Upper lobe of right lung (tissue), 1 donor: ENCODE measurements around the gene NR4A2. TPM values are rescaled to one million over a fixed set of nuclear protein-coding genes. Genes with fewer than 3 reads are reported as not detected.

Source experiments
- ATAC-seq: fragments of 200-7000 bp; cut with Tn5 transposase; one replicate; pipeline ENCODE4 v1.9.1; 2020; ENCODE audit warnings: mild to moderate bottlenecking, moderate library complexity
- DNase-seq: peaks from one replicate; pipeline ENCODE4 v3.0.0-alpha.2; 2020
- H3K27ac ChIP-seq: fragments of 200-600 bp; one replicate; pipeline ENCODE4 v1.8.0; 2022
- H3K27me3 ChIP-seq: fragments of 200-600 bp; one replicate; pipeline ENCODE4 v1.8.0; 2022; ENCODE audit warnings: mild to moderate bottlenecking
- H3K36me3 ChIP-seq: fragments of 200-600 bp; one replicate; pipeline ENCODE4 v1.8.0; 2022
- H3K4me1 ChIP-seq: fragments of 200-600 bp; one replicate; pipeline ENCODE4 v1.8.0; 2022
- H3K4me3 ChIP-seq: fragments of 200-600 bp; one replicate; pipeline ENCODE4 v1.8.0; 2022; ENCODE audit warnings: mild to moderate bottlenecking
- H3K9me3 ChIP-seq: fragments of 200-600 bp; one replicate; pipeline ENCODE4 v1.8.0; 2022
- intact Hi-C: fragments of 100-400 bp; cut with DNase I; formaldehyde crosslinking; loops from one replicate; pipeline ENCODE4 v1.11.0; 2022
- total RNA-seq: library from RNA; stranded (reverse); fragmentation: NEBNext Ultra II Directional; extraction: Animal tissue kit (Norgen Biotek cat#: 25700); gene quantifications from one replicate; pipeline ENCODE4 v1.2.1, GENCODE V29; 2021
- TF ChIP-seq, protein P1 (sequence below): fragments of 200-600 bp; IDR thresholded peaks from one replicate; pipeline ENCODE4 v1.8.0; 2022; ENCODE audit warnings: antibody characterized with exemption
- donor health status: DM: no; HTN: yes; CAD: no; lungs with severe emphysema.

The NR4A2 gene
- total RNA-seq, 1 donor from 2014 or later = 3.5 TPM

GRCh38 chr2:156363141-156363540 lies 30.6 kb upstream of the NR4A2 start:
- no peak for ATAC-seq
- H3K27me3 ChIP-seq = no peaks in the 10 kb centered on the region
- no peak overlapping the region for H3K4me3 ChIP-seq
- no peak overlapping the region for H3K27ac ChIP-seq
- intact Hi-C loops = no loop called here
- no peaks in the 10 kb centered on the region for H3K9me3 ChIP-seq
- TF ChIP-seq, protein P1, sequence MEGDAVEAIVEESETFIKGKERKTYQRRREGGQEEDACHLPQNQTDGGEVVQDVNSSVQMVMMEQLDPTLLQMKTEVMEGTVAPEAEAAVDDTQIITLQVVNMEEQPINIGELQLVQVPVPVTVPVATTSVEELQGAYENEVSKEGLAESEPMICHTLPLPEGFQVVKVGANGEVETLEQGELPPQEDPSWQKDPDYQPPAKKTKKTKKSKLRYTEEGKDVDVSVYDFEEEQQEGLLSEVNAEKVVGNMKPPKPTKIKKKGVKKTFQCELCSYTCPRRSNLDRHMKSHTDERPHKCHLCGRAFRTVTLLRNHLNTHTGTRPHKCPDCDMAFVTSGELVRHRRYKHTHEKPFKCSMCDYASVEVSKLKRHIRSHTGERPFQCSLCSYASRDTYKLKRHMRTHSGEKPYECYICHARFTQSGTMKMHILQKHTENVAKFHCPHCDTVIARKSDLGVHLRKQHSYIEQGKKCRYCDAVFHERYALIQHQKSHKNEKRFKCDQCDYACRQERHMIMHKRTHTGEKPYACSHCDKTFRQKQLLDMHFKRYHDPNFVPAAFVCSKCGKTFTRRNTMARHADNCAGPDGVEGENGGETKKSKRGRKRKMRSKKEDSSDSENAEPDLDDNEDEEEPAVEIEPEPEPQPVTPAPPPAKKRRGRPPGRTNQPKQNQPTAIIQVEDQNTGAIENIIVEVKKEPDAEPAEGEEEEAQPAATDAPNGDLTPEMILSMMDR = no peak
- H3K4me1 ChIP-seq = no peaks in the 10 kb centered on the region
- no peak for DNase-seq
- no peaks in the 10 kb centered on the region for H3K36me3 ChIP-seq

GRCh38 chr2:156356014-156356754 lies 23.7 kb upstream of the NR4A2 start:
- DNase-seq (no peak), ATAC-seq (peak; percentile 74)
- intact Hi-C loops = no loop called here
- H3K27me3 ChIP-seq = no peaks in the 10 kb centered on the region
- H3K27ac ChIP-seq = no peak overlapping the region
- H3K9me3 ChIP-seq = no peaks in the 10 kb centered on the region
- no peaks in the 10 kb centered on the region for H3K4me1 ChIP-seq
- no peak overlapping the region for H3K4me3 ChIP-seq
- TF ChIP-seq, protein P1 = no peak
- no peaks in the 10 kb centered on the region for H3K36me3 ChIP-seq

DNA sequence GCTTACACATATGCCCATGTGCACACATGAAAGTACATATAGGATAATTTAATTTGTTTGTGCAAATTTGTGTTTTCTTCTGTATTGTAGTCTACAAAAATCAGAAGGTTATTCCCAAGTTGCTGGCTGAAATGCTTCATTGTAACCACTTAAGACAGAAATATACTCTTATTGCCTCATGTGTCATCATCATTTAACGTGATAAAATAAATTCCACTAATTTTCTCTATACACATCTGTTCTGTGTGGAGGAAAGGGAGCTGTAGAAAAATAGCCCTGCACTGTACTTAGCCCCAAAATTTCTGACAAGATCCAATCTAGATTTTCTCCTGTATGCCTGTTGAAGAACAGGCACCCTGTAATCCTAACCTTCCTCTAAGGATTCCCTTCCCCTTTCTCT lies 20.4 kb upstream of the NR4A2 start:
- no peak for ATAC-seq

GRCh38 chr2:156350374-156351142 lies 18.0 kb upstream of the NR4A2 start:
- intact Hi-C loops = no loop called here
- TF ChIP-seq, protein P1 = no peak

More for the DNA sequence above, 20.4 kb upstream of the NR4A2 start:
- intact Hi-C loops = no loop called here
- TF ChIP-seq, protein P1 = no peak
- H3K9me3 ChIP-seq = no peaks in the 10 kb centered on the region
- H3K36me3 ChIP-seq = no peaks in the 10 kb centered on the region
- no peak for DNase-seq
- H3K27ac ChIP-seq = no peak overlapping the region
- H3K27me3 ChIP-seq = no peaks in the 10 kb centered on the region
- H3K4me1 ChIP-seq = no peaks in the 10 kb centered on the region
- H3K4me3 ChIP-seq = no peak overlapping the region

GRCh38 chr2:156349605-156350004 lies 17.1 kb upstream of the NR4A2 start:
- Histone ChIP-seq H3K4me1 (no peaks in the 10 kb centered on the region), H3K27ac (no peak overlapping the region), H3K27me3 (no peaks in the 10 kb centered on the region), H3K4me3 (no peak overlapping the region), H3K9me3 (no peaks in the 10 kb centered on the region), H3K36me3 (no peaks in the 10 kb centered on the region)
- TF ChIP-seq, protein P1 = no peak
- DNase-seq (no peak), ATAC-seq (no peak)
- intact Hi-C loops = loop anchor here (10.0 kb wide), 1 partner anchor 55 kb away; no protein-coding TSS in a partner anchor

More at GRCh38 chr2:156350374-156351142, 18.0 kb upstream of the NR4A2 start:
- Histone ChIP-seq H3K4me3 (no peak overlapping the region), H3K4me1 (no peaks in the 10 kb centered on the region), H3K9me3 (no peaks in the 10 kb centered on the region), H3K36me3 (no peaks in the 10 kb centered on the region), H3K27me3 (no peaks in the 10 kb centered on the region), H3K27ac (no peak overlapping the region)
- no peak for DNase-seq
- ATAC-seq = no peak
